HG03565 (cell line): ENCODE results near the gene CAMKMT.
"Not testable (repeated sequence)": the region's sequence is repeated elsewhere in the genome, so short reads cannot be mapped to it uniquely, and the experiment has no call there.

ENCODE experiments used
- ATAC-seq: cut with Tn5 transposase; IDR thresholded peaks from one replicate; pipeline ENCODE4 v1.9.1; 2021; ENCODE audit warnings: mild to moderate bottlenecking, moderate library complexity; ENCODE audit not compliant: unreplicated experiment

The CAMKMT gene

DNA sequence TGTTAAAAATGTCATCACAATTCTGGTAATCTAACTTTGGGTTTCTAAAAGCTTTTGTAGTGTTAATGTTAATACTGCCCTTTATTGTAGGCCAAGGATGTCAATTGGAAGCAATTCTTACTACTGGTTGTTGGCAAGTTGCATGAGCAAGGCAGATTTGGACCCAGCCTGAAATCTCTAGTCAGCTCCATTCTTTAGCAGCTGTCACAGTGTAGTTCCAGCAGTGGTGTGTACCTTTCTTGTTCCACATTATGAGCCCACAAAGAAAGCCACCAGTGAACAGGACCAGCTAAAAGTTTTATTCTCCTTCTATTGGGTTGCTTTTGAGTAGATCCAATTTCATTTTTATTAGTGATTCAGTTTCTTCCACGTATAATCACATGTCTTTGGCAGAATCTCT, 133.8 kb downstream of the CAMKMT start:
- ATAC-seq = no peak

GRCh38 chr2:44496130-44496529, 134.4 kb downstream of the CAMKMT start:
- no peak for ATAC-seq

DNA sequence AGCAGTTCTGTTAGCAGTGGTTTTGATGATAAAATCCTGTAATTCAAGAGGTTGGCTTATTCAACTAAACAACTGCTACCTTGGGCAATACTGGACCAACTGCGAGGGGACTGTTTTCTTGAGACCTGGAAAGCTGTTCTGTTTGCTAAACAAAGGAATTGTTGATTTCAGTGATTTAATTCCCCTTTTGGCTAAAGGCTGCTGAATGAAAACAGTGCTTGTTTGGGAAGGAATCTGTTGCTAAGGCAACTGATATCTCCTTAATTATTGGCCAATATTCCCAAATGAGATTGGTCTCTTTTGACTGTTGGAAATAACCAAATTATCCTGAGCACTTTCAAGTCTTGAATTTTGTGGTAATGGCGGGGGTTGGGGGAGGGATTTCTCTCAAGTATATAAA, 136.8 kb downstream of the CAMKMT start:
- ATAC-seq = no peak

DNA sequence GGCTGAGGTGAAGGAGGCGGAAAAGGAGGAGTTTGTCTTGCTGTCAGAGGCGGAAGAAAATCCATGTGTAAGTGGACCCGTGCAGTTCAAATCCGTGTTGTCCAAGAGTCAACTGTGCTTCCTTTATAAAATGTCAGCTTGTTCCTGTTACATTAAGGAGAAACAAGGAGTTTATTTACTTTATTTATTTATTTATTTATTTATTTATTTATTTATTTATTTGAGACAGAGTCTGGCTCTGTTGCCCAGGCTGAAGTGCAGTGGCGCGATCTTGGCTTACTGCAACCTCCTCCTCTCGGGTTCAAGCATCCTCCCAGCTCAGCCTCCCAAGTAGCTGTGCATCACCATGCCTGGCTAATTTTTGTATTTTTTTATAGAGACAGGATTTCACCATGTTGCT, 143.9 kb downstream of the CAMKMT start:
- ATAC-seq = not testable (repeated sequence)

- no peak for ATAC-seq
Measured at GRCh38 chr2:44510246-44510645, 148.5 kb downstream of the CAMKMT start.

DNA sequence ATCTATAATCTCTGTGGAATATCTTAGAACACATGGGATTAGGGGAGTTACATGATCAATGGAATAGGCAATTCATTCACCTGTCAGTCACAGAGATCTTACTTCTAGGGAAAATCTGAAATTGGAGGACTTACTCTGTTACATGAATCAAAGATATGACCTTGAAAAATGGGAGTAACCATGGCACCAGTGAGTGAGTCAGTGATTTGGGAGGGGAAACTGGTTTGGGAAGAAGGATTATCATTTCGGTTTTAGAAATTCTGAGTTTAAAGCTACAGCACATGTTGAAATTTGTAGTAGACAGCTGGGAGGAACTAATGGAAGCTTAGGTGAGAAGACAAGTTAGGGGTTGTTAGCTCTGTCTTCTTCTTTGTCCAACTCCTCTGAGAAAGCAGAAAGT, 153.7 kb downstream of the CAMKMT start:
- no peak for ATAC-seq

- ATAC-seq = no peak
Measured at GRCh38 chr2:44519026-44519425, 157.3 kb downstream of the CAMKMT start.

DNA sequence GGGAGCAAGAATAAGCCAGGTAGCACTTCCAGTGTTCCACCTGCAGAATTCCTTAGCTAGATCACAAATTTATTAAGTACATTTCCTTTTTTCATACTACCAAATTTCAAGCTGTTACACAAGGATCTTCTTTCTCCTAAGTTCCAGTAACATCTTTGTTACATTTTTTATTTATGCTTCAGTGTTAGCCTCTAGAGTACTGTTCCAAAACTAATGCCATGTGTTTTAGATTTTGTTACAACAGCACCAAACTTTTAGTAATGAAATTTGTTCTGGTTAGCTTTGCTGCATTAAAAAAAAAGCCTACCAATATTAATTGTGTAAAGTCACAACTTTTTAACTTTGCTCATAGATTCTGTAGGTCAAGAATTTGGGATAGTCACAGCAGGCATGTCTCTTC, 161.1 kb downstream of the CAMKMT start:
- ATAC-seq = no peak

- ATAC-seq = no peak
Measured at GRCh38 chr2:44524347-44524926, 162.7 kb downstream of the CAMKMT start.

DNA sequence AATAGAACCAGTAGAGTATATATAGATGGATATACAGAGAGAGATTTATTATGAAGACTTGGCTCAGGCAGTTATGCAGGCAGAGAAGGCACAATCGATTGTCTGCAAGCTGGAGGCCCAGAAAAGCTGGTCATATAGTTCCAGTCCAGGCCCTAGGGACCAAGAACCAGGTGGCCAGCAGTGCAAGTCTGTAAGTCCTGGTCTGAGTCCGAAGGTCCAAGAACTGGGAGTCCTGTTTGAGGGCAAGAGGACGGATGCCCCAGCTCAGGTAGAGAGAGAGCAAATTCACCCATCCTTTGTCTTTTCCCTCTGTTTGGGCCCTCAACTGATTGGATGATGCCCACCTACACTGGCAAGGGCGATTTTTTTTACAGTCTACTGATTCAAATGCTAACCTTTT, 164.6 kb downstream of the CAMKMT start:
- no peak for ATAC-seq

DNA sequence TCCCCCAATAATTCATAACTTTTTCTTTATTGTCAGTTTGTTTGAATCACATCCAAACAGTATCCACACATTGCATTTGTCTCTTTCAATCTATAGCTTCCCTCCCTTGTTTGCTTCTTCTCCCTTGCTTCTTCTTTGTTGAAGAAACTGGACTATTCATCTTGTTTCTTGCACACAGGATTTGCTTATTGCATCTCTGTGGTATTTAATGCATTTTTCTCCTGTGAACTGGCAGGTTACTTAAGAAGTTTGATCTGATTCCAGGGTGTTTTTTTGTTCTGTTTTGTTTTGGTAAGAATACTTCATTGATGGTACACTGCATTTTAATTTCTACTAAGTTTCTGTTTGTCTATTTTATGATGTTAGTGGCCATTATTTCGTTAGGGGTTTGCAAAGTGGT, 166.8 kb downstream of the CAMKMT start:
- ATAC-seq = no peak

- ATAC-seq = no peak
Measured at GRCh38 chr2:44529448-44529847, 167.7 kb downstream of the CAMKMT start.

- no peak for ATAC-seq
Measured at GRCh38 chr2:44531289-44531688, 169.5 kb downstream of the CAMKMT start.

DNA sequence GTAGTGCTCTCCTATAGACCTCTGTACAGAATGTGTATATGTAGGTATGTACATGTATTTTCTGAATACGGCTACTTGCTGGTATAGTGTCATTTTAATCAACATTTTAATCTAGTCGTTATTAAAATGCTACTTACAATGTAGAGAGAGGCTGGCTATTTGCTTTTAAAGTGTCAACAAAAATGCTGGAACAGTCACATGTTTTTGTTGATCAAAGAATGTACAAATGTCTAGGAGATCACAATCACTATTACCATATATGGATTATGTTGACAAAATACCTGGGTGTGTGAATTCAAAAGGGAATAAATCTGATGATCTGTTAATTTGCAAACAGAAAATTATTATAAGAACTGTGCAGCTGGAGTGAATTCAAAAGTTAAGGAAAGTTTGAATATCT, 170.3 kb downstream of the CAMKMT start:
- no peak for ATAC-seq

GRCh38 chr2:44533508-44533907, 171.8 kb downstream of the CAMKMT start:
- no peak for ATAC-seq

GRCh38 chr2:44535376-44535775, 173.6 kb downstream of the CAMKMT start:
- ATAC-seq = no peak

DNA sequence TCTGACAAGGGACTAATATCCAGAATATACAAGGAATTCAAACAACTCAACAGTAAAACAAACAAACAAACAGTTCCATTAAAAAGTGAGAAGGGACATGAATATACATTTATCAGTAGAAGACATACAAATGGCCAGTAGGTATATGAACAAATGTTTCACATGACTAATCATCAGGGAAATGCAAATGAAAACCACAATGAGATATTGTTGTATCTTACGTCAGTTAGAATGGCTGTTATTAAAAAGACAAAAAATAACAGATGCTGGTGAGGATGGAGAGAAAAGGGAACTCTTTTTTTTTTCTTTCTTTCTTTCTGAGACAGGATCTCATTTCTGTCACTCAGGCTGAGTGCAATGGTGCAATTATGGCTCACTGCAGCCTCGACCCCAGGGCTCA, 175.5 kb downstream of the CAMKMT start:
- no peak for ATAC-seq

DNA sequence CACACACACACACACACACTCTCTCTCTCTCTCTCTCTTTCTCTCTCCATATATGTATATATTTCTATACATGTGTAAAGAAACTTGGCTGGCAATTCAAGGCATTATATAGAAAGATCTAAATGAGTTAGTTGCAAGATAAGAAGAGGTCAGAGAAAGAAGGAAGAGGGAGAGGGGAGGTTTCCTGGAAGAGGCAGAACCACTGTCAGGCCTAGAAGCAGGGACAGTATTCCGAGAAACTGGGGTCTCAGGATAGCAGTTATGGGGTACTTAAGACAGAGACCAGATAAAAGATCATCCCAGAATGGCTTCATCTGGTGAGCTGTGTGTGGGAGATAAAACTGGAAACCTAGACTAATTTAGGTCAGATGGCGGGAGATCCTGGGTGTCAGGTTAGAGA, 180.8 kb downstream of the CAMKMT start:
- no peak for ATAC-seq

DNA sequence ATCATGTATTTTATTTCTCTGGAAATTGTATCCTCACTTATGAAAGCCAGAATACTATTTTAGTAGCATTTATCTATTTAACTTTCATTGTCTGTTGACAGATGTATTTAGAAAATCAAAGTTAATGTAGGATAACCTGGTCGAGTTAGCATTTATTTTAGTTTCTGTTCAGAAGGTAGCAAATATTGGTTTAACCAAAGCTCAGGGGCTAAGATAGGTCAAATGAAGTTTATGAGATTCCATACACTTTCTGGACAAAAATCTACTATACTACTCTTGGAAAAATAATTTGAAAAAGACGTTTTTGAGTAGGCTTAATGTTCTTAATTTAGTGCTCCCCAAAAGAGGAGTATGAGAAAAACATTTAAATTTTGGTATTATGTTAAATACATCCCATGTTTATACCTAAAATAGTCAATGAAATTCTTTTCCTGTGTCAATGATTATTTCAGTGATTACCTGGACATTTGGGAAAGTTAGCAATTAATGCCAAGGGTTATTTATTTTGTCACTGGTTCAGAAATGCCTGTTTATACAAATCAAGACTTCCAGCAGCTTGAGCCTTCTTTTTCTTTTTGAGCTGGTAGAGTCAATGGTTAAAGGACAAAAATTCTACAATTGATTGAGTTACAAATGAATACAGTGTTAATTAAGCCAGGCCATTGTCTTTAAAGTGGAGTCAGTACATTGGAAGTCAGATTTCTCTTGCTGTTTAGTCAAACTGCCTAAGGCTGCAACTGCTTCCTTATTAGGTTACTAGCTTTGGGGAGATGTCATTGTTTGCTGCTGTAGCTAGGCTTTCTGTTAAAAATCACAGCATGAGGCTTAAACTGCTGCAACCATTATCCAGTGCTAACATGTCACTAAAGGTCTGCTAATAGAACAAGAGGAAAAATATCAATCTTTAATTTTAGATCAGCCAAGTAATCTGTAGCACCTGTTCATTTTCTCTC, 182.3 kb downstream of the CAMKMT start:
- ATAC-seq = no peak

DNA sequence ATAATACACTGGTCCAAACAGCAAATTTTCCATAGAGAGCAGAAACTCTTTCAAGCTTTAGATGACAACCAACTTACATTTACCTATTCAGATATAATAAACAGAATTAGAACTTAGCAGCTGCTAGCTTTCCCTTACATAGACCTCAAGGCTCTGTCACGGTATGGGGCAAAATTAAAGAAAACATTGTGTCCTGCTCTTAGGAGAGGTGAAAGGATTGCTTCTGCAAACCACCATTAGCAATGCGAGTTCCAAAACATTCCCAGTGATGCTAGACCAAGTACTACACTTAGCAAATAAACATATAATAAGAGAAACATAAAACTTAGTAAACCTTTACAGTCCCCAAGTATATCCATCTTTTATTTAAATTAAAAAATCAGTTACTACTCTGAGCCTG, 183.3 kb downstream of the CAMKMT start:
- ATAC-seq = no peak

DNA sequence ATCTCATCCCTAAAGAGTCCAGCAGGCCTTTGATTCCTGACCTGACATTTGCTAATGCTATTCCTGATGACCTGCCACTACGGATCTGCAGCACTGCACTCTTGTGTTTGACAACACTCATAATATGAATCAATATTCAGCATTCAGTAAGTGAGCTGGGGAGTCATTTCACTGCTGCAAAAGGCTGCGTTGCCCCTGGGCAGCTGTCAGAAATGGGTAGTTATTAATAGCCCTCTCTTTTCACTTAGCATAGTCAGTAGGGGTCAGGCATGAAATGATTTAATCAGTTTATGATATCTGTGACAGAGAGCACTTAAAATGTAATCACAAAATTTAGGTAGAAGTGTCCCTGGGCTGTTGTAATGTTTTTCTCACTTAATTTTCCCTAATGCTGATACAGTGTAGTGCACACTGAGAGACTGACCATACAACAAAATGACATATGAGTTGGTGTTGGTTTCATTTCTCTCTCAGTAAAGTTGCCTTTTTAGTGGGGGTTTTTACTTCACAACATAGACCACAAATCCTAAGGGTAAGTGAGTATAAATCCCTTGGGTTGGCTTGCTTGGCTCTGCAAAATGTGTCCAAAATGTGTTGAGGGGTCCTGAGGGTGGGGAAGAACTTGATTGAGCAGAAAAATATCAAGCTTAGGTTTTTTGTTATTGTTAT, 184.8 kb downstream of the CAMKMT start:
- no peak for ATAC-seq

- ATAC-seq = no peak
Measured at GRCh38 chr2:44547718-44548117, 186.0 kb downstream of the CAMKMT start.
